Measurements from ENCODE around the gene TBC1D22A. TPM values are rescaled to one million over a fixed set of nuclear protein-coding genes. Genes with fewer than 3 reads are reported as not detected.

Gene TBC1D22A
- polyA plus RNA-seq, 4 donors, result 17.7 to 26.4 (median 21.0) TPM

DNA sequence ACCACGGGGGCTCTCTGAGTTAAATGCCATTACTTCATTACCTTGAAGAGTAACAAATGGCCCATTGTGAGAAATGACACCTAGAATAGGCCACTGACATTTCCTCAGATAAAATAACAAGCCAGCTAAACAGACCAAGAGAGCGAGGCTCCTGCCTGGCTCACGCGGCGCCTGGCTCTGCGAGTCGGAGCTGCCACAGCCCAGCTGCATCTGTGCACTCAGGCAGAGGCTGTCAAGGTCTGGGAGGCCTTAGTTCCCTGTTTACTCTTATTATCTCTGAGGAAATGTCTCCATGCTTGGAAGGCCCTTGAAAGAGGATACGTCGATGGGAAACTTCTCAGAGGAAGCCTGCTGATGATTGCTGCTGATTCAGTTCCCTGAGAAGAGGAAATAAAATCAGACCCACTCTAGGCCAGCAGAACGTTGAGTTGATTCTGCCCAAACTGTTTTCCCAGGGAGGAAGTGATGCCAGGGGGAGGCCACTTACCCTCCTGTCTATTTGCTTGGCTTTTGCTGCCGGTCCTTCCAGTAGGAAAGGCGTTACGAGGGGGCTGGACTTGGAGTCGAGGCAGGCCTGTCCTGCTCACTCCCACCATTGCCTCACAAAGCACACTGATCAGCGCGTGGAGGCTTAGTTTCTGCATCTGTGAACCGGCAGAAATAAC lies 208.8 kb downstream of the TBC1D22A start:
- H3K4me1 ChIP-seq (ENCODE audit: control insufficient read depth in 3 of 3, insufficient read depth in 2 of 3, low read depth in 1 of 3, low read length in 2 of 3), result peaks cover 0 to 7% (median 0%) of the 10 kb centered on the region in 3 donors
- no peak for FAIRE-seq
- peaks cover 0 to 27% (median 7%) of the 10 kb centered on the region in 3 donors for H3K36me3 ChIP-seq (ENCODE audit: control insufficient read depth in 3 of 3, insufficient read depth in 2 of 3, low read depth in 1 of 3, low read length in 3 of 3)
- H3K27ac ChIP-seq (ENCODE audit: low read depth in 1 of 3, low read length in 2 of 3), result peak overlapping the region in 1 of 3 donors; percentile 52
- H3K4me3 ChIP-seq (ENCODE audit: low read depth in 1 of 3, low read length in 3 of 3), result no peak overlapping the region
- DNase-seq, result peak in 1 of 2 donors; percentile 53
- H3K27me3 ChIP-seq (ENCODE audit: control insufficient read depth in 3 of 3, insufficient read depth in 3 of 3, low read length in 3 of 3), result no peaks in the 10 kb centered on the region
- WGBS, 3 donors, result 62 to 90% (median 81%) methylated on average over 17 of the region's 17 CpGs
- no peaks in the 10 kb centered on the region for H3K9me3 ChIP-seq (ENCODE audit: control insufficient read depth in 2 of 2, insufficient read depth in 1 of 2, low read depth in 1 of 2, low read length in 1 of 2)

DNA sequence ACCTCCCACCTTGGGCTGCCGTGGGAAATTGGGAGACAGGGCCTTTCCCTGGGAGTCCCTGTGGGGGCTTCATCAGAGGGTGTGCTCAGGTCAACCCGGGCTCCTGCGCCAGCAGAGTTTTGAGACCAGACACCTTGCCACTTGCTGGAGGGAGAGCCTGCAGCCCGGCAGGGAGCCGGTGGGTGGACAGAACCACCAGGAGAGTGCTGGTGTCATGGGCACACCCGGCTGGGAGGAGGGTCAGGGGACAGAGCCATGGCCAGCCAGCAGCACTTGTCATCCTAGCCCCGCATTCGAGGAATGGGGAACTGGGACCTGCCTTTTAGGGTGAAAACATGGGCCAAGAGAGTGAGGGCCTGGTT lies 209.3 kb downstream of the TBC1D22A start:
- DNase-seq (no peak), FAIRE-seq (no peak)
- Histone ChIP-seq H3K9me3 (ENCODE audit: control insufficient read depth in 2 of 2, insufficient read depth in 1 of 2, low read depth in 1 of 2, low read length in 1 of 2) (no peaks in the 10 kb centered on the region), H3K36me3 (ENCODE audit: control insufficient read depth in 3 of 3, insufficient read depth in 2 of 3, low read depth in 1 of 3, low read length in 3 of 3) (peaks cover 2 to 30% (median 10%) of the 10 kb centered on the region in 3 donors), H3K4me3 (ENCODE audit: low read depth in 1 of 3, low read length in 3 of 3) (no peak overlapping the region), H3K27me3 (ENCODE audit: control insufficient read depth in 3 of 3, insufficient read depth in 3 of 3, low read length in 3 of 3) (no peaks in the 10 kb centered on the region), H3K4me1 (ENCODE audit: control insufficient read depth in 3 of 3, insufficient read depth in 2 of 3, low read depth in 1 of 3, low read length in 2 of 3) (peaks cover 0 to 7% (median 0%) of the 10 kb centered on the region in 3 donors), H3K27ac (ENCODE audit: low read depth in 1 of 3, low read length in 2 of 3) (peak overlapping the region in 1 of 3 donors; percentile 52)
- 90 to 96% (median 95%) methylated on average over 8 of the region's 8 CpGs for WGBS, 3 donors

DNA sequence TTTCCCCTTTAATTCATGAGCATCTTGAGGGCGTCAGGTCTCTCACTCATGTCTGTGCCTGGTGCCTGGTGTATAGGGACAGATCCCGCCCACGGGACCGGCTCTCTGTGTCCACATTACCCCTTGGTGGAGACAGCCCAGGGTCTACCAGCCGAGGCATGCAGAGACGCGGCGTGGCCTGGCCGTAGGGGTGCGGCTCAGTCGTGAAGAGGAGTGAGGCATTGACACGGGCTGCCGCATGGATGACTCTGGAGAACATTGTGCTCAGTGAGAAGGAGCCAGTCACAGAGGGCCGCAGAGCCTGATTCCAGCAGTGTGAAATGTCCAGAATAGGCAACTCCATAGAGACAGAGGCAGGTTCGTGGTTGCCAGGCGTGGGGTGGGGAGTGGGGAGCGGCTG lies 209.8 kb downstream of the TBC1D22A start:
- Histone ChIP-seq H3K27me3 (ENCODE audit: control insufficient read depth in 3 of 3, insufficient read depth in 3 of 3, low read length in 3 of 3) (no peaks in the 10 kb centered on the region), H3K4me3 (ENCODE audit: low read depth in 1 of 3, low read length in 3 of 3) (no peak overlapping the region), H3K9me3 (ENCODE audit: control insufficient read depth in 2 of 2, insufficient read depth in 1 of 2, low read depth in 1 of 2, low read length in 1 of 2) (no peaks in the 10 kb centered on the region), H3K4me1 (ENCODE audit: control insufficient read depth in 3 of 3, insufficient read depth in 2 of 3, low read depth in 1 of 3, low read length in 2 of 3) (peaks cover 0 to 7% (median 0%) of the 10 kb centered on the region in 3 donors), H3K36me3 (ENCODE audit: control insufficient read depth in 3 of 3, insufficient read depth in 2 of 3, low read depth in 1 of 3, low read length in 3 of 3) (peaks cover 4 to 32% (median 11%) of the 10 kb centered on the region in 3 donors), H3K27ac (ENCODE audit: low read depth in 1 of 3, low read length in 2 of 3) (no peak overlapping the region)
- DNase-seq (no peak), FAIRE-seq (no peak)
- 94 to 96% (median 95%) methylated on average over 17 of the region's 17 CpGs for WGBS, 3 donors

GRCh38 chr22:46972901-46973831 lies 210.7 kb downstream of the TBC1D22A start:
- H3K4me3 ChIP-seq (ENCODE audit: low read depth in 1 of 3, low read length in 3 of 3), result no peak overlapping the region
- peaks cover 7 to 39% (median 11%) of the 10 kb centered on the region in 3 donors for H3K36me3 ChIP-seq (ENCODE audit: control insufficient read depth in 3 of 3, insufficient read depth in 2 of 3, low read depth in 1 of 3, low read length in 3 of 3)
- WGBS, 3 donors, result 95 to 97% (median 96%) methylated on average over 32 of the region's 32 CpGs
- DNase-seq (no peak), FAIRE-seq (no peak)
- no peak overlapping the region for H3K27ac ChIP-seq (ENCODE audit: low read depth in 1 of 3, low read length in 2 of 3)
- H3K9me3 ChIP-seq (ENCODE audit: control insufficient read depth in 2 of 2, insufficient read depth in 1 of 2, low read depth in 1 of 2, low read length in 1 of 2), result no peaks in the 10 kb centered on the region
- peaks cover 0 to 7% (median 0%) of the 10 kb centered on the region in 3 donors for H3K4me1 ChIP-seq (ENCODE audit: control insufficient read depth in 3 of 3, insufficient read depth in 2 of 3, low read depth in 1 of 3, low read length in 2 of 3)
- H3K27me3 ChIP-seq (ENCODE audit: control insufficient read depth in 3 of 3, insufficient read depth in 3 of 3, low read length in 3 of 3), result no peaks in the 10 kb centered on the region

DNA sequence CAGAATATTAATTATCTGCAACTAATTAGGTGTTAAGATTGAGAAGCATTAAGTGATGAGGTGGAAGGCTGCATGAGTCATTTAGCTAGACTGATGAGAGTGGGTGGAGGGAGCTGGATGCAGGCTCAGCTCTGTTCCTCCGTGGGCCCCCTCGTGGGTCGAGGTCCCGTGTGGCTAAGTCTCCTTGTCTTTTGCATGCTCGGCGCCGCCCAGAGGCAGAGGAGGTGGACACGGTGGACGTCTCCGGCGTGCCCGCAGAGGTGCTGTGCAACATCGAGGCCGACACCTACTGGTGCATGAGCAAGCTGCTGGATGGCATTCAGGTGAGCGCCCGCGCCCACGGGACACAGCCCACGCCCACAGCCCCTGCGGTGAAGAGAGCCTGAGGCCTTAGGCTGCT lies 211.6 kb downstream of the TBC1D22A start:
- 88 to 94% (median 88%) methylated on average over 20 of the region's 20 CpGs for WGBS, 3 donors
- no peak for DNase-seq

DNA sequence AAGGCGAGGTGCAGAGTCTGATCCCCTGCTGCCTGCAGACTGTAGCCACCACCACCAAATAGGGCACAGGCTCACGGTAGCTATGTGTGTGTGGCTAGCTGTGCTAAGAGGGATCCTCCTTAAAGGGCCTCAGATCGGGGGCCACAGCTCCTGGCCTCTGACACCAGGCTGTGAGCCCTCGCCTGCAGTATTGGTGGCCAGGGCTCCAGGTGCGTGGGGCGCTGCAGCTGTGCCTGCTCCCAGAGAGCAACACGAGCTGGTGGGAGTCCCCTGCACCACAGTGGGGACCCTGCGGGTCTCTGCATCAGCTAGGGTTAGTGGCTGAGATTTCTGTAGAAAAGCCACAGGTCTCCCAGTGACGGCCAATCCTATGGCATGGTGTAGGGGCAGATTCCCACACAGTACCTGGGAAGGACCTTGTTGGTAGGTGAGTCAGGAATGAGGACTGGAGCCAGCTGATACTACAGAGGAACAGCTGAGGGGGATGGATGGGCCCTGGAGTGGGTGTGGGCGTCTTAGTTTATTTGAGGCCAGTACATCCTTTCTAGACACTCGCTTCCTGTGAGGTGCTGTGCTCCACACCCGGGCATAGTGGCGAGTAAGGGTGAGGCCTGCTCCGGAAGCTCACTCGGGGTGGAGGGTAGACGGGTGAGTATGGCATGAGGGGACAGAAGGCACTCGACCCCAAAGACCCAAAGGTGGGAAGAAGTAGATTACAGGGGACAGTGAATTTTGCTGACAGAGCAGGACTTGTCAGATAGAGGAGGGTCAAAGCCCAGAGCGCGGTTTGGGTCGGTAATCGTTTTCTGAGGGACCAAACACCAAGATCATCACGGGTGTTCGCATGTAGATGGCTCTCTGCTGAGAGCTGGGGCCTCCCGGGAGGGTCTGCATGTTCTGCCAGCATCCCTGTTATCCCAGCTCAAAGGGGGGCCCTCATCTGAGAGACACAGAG lies 212.5 kb downstream of the TBC1D22A start:
- peaks cover 0 to 7% (median 0%) of the 10 kb centered on the region in 3 donors for H3K4me1 ChIP-seq (ENCODE audit: control insufficient read depth in 3 of 3, insufficient read depth in 2 of 3, low read depth in 1 of 3, low read length in 2 of 3)
- no peak overlapping the region for H3K4me3 ChIP-seq (ENCODE audit: low read depth in 1 of 3, low read length in 3 of 3)
- H3K27me3 ChIP-seq (ENCODE audit: control insufficient read depth in 3 of 3, insufficient read depth in 3 of 3, low read length in 3 of 3), result no peaks in the 10 kb centered on the region
- peaks cover 7 to 49% (median 14%) of the 10 kb centered on the region in 3 donors for H3K36me3 ChIP-seq (ENCODE audit: control insufficient read depth in 3 of 3, insufficient read depth in 2 of 3, low read depth in 1 of 3, low read length in 3 of 3)
- FAIRE-seq, result no peak
- no peaks in the 10 kb centered on the region for H3K9me3 ChIP-seq (ENCODE audit: control insufficient read depth in 2 of 2, insufficient read depth in 1 of 2, low read depth in 1 of 2, low read length in 1 of 2)
- DNase-seq, result no peak
- 94 to 95% (median 95%) methylated on average over 24 of the region's 24 CpGs for WGBS, 3 donors
- no peak overlapping the region for H3K27ac ChIP-seq (ENCODE audit: low read depth in 1 of 3, low read length in 2 of 3)

More for the DNA sequence above, 211.6 kb downstream of the TBC1D22A start:
- H3K27ac ChIP-seq (ENCODE audit: low read depth in 1 of 3, low read length in 2 of 3), result no peak overlapping the region
- H3K9me3 ChIP-seq (ENCODE audit: control insufficient read depth in 2 of 2, insufficient read depth in 1 of 2, low read depth in 1 of 2, low read length in 1 of 2), result no peaks in the 10 kb centered on the region
- H3K36me3 ChIP-seq (ENCODE audit: control insufficient read depth in 3 of 3, insufficient read depth in 2 of 3, low read depth in 1 of 3, low read length in 3 of 3), result peaks cover 7 to 42% (median 11%) of the 10 kb centered on the region in 3 donors
- no peaks in the 10 kb centered on the region for H3K27me3 ChIP-seq (ENCODE audit: control insufficient read depth in 3 of 3, insufficient read depth in 3 of 3, low read length in 3 of 3)
- no peak for FAIRE-seq
- no peak overlapping the region for H3K4me3 ChIP-seq (ENCODE audit: low read depth in 1 of 3, low read length in 3 of 3)
- H3K4me1 ChIP-seq (ENCODE audit: control insufficient read depth in 3 of 3, insufficient read depth in 2 of 3, low read depth in 1 of 3, low read length in 2 of 3), result peaks cover 0 to 7% (median 0%) of the 10 kb centered on the region in 3 donors

DNA sequence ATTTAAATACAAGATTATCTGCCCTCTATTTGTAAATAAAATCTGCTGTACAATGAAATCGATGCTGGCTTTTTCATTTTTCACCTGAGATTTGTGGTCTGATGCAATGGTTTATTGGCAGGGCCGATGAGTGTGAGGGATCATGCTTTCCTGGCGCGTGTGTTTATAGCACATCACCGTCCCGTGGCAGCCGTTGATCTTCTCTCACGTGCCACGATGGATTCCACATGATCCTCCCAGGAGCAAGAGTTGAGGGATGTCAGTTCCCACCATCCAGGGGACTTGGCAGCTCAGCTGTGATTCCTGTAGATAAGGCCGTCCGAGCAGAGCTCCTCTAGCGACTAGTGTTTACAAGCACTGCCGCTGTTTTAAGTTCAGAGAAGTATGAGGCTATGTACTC lies 213.7 kb downstream of the TBC1D22A start:
- Histone ChIP-seq H3K4me1 (ENCODE audit: control insufficient read depth in 3 of 3, insufficient read depth in 2 of 3, low read depth in 1 of 3, low read length in 2 of 3) (peaks cover 0 to 7% (median 0%) of the 10 kb centered on the region in 3 donors), H3K27ac (ENCODE audit: low read depth in 1 of 3, low read length in 2 of 3) (no peak overlapping the region), H3K27me3 (ENCODE audit: control insufficient read depth in 3 of 3, insufficient read depth in 3 of 3, low read length in 3 of 3) (no peaks in the 10 kb centered on the region), H3K9me3 (ENCODE audit: control insufficient read depth in 2 of 2, insufficient read depth in 1 of 2, low read depth in 1 of 2, low read length in 1 of 2) (no peaks in the 10 kb centered on the region), H3K4me3 (ENCODE audit: low read depth in 1 of 3, low read length in 3 of 3) (no peak overlapping the region), H3K36me3 (ENCODE audit: control insufficient read depth in 3 of 3, insufficient read depth in 2 of 3, low read depth in 1 of 3, low read length in 3 of 3) (peaks cover 7 to 49% (median 14%) of the 10 kb centered on the region in 3 donors)
- no peak for FAIRE-seq
- no peak for DNase-seq
- WGBS, 3 donors, result 91 to 97% (median 97%) methylated on average over 13 of the region's 13 CpGs
